HG03442 (cell line): Measurements from ENCODE around the gene CDK13.

ENCODE experiments used
- ATAC-seq: cut with Tn5 transposase; IDR thresholded peaks from one replicate; pipeline ENCODE4 v1.9.1; 2021; ENCODE audit warnings: mild to moderate bottlenecking, moderate library complexity; ENCODE audit not compliant: unreplicated experiment

Gene CDK13

DNA sequence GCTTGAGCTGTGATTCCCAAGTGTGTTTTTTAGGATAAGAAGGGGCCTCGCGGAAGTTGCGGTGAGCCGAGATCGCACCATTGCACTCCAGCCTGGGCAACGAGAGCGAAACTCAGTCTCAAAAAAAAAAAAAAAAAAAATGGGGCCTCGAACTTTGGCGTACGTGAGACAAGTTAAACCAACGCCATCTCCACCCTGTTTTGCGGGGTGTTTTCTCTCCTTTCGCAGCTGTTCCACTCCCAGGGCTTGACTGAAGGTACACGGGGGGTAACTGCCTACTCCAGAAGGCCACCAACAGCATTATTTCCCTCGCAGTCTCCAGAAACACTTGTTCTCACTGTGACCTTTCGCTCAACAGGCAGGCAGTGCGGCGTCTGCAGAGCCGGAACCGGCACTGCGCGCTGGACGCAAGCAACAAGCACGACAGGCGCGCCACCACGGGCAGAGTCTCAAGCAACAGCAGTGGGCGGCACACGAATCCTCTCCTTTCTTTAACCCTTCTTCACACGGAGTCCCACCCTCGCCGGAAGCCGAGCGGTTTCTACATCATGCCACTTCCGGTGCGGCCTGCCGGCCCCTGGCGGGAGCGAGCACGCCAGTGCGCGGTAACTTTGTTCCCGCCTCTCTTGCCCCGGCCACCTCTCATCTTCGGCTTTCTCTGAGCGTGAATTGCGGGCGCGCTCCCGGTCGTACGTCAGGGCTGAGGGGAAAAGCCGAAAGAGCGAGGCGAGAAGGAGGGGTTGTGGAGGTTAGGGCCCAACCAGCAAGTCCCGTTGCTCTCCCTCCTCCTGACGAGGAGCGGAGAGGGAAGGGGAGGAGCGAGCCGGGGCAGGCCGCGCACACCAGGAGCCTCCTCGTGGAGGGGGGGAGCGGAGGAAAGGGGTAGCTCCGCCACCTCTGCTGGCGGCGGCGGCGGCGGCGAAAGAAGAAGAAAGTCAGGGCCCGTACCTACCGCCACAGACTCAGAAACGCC, 814 bp upstream of the CDK13 start:
- ATAC-seq = peak; percentile 69

DNA sequence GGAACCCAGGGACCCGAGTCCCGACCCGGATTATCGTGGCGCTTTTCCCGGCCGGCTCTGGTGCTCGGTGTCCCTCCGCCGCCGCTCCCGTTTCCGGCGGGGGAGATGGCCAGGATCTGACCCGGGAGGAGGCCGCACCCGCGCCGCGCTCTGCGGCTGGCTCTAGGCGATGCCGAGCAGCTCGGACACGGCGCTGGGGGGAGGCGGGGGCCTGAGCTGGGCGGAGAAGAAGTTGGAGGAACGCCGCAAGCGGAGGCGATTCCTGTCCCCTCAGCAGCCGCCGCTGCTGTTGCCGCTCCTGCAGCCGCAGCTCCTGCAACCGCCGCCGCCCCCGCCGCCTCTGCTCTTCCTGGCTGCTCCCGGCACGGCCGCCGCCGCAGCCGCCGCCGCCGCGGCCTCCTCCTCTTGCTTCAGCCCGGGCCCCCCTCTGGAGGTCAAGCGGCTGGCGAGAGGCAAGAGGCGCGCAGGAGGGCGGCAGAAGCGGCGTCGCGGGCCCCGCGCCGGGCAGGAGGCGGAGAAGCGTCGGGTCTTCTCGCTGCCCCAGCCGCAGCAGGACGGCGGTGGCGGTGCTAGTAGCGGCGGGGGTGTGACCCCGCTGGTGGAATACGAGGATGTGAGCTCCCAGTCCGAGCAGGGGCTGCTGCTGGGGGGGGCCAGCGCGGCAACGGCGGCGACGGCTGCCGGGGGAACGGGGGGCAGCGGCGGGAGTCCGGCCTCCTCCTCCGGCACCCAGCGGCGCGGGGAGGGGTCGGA, 593 bp downstream of the CDK13 start:
- ATAC-seq = no peak

DNA sequence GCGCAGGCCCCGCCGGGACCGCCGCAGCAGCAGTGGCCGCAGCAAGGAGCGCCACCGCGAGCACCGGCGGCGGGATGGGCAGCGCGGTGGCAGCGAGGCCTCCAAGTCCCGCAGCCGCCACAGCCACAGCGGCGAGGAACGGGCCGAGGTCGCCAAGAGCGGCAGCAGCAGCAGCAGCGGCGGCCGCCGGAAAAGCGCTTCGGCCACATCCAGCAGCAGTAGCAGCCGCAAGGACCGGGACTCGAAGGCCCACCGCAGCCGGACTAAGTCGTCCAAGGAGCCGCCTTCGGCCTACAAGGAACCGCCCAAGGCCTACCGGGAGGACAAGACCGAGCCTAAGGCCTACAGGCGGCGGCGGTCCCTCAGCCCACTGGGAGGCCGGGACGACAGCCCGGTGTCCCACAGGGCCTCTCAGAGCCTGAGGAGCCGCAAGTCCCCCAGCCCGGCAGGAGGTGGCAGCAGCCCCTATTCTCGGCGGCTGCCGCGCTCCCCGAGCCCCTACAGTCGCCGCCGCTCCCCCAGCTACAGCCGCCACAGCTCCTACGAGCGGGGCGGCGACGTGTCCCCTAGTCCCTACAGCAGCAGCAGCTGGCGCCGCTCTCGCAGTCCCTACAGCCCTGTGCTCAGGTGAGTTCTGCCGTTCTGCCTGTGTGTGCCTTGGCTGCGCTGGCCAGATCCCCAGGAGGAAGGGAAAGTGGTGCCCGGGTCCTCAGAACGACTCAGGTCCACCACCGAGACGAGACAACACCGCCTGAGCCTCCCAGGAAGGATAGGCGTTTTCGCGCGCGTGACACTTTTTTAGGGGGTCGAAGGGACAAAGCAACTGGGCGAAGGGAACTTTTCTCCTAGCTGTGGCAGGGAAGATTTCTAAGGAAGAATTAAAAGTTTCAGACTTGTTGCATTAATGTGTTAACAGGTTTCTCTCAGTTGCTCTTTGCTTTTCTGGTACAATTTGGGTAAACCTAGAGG, 1.5 kb downstream of the CDK13 start:
- peak; percentile 18 for ATAC-seq

DNA sequence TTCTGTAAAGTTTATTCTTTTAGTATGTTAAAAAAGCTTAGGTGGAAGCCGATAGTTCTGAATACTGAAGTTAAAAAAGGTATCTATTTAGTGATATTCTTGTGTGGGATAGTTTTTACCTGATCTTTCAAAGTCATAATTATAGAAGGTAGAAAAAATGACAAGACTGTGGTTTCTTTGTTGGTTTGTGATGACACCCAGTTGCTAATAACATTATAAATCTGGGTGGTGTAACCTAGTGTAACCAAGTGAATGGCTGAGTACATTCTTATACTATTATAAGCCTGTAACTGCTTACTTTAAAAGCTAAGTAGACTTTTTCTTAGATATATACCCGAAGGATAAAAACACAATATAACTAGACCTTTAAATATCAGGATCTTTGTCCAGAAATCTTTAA, 2.3 kb downstream of the CDK13 start:
- no peak for ATAC-seq

DNA sequence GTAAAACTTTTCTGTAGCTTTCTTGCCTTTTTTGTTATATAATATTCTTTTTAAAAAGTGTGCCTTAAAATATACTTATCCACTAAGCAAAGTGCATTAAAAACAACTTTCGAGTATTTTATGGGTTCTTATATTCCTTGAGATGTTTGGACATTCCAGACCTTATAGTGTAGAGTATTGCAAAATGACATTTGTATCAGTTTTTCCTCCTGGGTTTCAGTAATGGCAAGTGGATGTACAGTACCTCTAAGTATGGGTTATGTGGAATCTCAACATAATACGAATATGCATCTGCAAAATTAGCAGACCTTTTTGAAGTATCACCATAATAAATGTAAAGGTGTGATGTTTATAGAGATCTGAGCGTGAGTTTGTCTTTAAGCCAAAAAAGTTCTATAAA, 2.7 kb downstream of the CDK13 start:
- no peak for ATAC-seq

DNA sequence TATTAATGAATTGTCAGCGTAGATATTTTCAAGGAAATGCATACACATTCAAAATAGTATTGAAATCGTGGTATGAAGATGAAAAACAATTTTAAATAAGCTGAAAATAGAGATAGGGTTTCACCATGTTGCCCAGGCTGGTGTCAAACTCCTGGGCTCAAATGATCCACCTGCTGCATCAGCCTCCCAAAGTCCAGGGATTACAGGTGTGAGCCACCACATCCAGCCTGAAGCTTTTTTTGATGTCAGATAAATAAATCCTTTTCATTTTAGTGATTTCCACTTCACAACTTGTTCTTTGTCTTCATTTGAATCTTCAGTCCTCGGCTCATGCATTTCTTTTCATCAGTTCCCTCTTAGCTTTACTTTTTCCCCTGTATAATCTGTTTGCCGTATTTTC, 4.6 kb downstream of the CDK13 start:
- no peak for ATAC-seq

DNA sequence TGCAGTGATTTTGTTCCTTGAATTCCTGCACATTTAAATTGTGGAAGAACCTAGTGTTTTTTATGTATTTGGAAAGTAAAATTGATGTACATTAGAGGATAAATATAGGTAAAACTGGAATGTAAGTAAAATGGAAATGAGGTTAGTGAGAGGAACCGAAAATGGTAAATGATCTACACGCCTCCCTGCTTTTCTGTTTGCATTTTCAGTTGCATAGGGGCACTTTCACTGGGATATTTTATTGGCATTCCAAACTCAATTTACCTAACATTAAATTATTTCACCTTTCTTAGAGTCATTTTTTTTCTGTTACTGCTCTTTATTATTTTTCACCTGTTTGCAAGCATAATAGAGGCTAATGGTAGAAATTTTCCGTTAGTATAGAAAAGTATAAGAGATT, 8.0 kb downstream of the CDK13 start:
- no peak for ATAC-seq

DNA sequence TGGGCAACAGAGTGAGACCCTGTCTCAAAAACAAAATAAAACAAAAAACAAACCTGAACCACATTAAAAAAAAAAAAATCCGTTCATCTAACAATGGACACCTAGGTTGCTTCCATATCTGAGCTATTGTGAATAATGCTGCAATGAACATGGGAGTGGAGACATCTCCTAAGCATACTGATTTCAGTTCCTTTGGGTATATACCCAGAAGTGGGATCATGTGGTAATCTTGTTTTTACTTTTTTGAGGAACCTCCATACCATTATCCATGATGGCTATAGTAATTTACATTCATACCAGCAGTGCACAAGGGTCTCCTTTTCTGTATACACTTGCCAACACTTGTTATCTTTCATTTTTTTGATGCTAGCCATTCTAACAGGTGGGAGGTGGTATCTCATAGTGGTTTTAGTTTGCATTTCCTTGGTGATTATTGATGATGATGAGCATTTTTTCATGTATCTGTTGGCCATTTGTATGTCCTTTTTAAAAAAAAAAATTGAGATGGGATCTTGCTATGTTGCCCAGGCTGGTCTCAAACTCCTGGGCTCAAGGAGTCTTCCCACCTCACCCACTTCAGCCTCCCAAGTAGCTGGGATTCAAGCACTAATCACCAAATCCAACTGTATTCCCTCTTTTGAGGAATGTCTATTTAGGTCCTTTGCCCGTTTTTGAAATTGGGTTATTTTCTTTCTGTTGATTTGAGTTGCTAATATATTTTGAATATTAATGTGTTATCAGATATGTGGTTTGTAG, 17.5 kb downstream of the CDK13 start:
- ATAC-seq = no peak

DNA sequence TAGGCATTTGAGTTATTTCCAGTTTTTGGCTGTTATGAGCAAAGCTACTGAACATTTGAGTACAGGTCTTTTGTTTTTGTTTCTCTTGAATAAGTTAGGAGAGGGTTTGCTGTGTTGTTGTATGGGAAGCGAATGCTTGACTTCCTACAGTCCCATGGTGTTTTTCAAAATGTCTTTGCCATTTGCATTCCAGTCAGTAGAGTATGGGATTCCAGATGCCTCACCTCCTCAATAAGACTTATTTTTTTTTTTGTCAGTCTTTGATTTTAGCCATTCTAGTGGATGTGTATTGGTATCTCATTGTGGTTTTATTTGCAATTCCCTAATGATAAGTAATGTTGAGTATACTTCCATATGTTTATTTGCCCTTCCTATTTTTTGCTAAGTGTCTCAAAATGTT, 19.4 kb downstream of the CDK13 start:
- ATAC-seq = no peak

DNA sequence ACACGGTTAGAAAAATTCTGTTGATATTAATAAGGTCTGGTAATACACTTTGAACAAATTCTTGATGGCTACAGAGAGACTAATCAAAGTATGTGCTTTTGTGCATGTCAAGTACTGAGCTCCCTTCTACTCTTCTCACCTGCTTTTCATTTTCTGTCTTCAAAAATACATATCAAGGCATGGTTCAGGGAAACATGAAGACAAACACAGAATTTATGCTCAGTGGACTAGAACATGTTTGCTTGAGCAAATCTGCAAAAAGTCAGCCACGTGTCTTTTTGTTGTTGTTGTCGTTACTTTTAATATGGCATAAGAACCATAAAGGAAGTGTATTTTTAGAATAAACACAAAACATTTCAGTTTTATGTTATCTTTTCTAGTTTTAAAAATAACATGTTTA, 21.9 kb downstream of the CDK13 start:
- ATAC-seq = no peak

DNA sequence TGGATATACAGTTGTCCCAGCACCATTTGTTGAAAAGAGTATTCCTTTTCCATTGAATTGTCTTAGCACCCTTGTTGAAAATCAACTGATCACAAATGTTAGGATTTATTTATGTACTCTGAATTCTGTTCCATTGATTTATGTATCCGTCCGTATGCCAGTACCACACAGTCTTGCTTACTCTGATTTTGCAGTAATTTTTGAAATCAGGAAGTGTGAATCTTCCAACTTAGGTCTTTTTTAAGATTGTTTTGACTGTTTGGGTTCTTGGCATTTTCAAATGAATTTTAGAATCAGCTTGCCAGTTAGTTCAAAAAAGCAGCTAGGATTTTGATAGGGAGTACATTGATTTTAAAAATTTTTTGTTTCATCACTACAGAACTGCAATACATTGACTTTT, 23.7 kb downstream of the CDK13 start:
- ATAC-seq = no peak

DNA sequence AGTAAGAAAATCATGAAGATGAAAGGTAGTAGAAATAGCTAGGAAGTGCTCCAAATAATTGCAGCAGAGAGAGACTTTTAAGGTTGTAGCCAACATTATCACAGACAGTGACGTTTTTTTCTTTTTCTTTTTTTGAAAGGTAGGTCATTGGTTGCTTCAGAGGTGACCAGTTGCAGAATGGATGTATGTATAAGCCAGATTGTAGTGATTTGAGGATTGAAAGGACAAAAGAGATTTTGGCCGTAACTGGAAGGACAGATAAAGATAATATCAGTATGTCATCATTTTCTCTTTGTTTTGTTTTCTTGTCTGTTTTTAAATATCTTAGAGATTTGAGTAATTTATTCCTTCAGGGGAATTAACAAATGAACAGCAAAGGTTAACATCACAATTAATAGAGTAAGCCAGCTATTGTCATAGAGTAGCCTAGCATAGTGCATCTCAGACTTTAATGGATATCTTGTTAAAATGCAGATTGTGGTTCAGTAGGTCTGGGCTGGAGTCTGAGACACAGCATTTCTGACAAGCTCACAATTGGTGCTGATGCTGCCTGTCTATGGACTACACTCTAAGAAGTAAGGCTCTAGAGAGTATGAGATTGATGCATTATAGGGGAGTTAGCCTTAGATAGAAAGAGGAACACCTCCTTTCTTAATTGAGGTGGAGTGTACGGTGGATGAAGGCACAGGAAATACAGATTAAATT, 28.3 kb downstream of the CDK13 start:
- ATAC-seq = no peak

DNA sequence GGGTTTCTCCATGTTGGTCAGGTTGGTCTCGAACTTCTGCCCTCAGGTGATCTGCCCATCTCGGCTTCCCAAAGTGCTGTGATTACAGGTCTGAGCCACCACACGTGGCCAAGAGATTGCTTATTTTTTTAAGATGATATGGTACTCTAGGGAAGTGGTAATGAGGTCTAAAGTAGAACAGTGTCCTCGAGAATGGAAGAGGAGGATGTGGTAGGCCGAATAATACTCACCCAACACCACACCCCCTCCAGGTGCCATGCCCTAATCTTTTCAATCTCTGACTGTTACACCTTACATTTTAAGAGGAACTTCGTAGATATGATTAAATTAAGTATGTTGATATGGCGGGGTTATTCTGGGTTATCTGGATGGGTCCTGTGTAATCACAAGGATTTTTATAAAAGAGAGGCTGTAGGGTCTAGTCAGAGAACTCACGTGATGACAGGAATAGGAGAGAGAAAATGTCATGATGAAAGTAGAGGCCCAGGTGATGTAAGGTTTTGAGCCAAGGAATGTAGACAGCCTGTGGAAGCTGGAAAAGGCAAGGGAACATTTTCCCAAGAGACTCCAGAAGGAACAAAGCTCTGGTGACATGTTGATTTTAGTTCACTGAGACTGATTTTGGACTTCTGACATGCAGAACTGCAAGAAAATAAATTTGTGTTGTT, 29.5 kb downstream of the CDK13 start:
- ATAC-seq = no peak

DNA sequence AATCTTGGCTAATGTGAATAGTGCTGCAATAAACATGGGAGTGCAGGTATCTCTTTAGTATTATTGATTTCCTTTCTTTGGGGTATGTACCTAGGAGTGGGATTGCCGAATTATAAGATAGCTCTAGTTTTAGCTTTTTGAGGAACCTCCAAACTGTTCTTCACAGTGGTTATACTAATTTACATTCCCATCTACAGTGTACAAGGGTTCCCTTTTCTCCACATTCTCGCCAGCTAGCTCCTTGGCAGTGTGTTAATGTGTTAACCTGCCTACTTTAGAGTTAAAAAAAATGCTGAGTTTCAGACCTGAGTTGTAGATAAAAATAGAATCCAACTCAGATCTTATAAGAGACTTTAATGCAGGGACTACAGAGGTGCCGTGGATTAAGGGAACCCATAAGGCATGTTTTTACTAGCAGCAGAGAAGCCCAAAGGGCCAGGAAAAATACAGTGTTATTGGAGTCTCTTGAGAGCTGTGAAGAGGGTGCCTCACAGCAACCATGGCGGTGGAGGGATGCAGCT, 35.4 kb downstream of the CDK13 start:
- ATAC-seq = no peak

DNA sequence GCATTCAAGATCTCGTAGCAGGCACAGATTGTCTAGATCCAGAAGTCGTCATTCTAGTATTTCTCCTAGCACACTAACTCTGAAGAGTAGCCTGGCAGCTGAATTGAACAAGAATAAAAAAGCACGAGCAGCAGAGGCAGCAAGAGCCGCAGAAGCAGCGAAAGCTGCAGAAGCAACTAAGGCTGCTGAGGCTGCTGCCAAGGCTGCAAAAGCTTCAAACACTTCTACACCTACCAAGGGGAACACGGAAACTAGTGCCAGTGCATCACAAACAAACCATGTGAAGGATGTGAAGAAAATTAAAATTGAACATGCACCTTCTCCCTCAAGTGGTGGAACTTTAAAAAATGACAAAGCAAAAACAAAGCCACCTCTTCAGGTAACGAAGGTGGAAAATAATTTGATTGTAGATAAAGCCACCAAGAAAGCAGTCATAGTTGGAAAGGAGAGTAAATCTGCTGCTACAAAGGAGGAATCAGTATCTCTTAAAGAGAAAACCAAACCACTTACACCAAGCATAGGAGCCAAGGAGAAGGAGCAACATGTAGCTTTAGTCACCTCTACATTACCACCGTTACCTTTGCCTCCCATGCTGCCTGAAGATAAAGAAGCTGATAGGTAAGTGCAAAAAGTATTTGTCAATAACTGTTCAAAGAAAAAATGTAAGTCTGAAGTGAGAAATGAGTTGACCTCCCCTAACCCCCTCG, 37.7 kb downstream of the CDK13 start:
- ATAC-seq = no peak

DNA sequence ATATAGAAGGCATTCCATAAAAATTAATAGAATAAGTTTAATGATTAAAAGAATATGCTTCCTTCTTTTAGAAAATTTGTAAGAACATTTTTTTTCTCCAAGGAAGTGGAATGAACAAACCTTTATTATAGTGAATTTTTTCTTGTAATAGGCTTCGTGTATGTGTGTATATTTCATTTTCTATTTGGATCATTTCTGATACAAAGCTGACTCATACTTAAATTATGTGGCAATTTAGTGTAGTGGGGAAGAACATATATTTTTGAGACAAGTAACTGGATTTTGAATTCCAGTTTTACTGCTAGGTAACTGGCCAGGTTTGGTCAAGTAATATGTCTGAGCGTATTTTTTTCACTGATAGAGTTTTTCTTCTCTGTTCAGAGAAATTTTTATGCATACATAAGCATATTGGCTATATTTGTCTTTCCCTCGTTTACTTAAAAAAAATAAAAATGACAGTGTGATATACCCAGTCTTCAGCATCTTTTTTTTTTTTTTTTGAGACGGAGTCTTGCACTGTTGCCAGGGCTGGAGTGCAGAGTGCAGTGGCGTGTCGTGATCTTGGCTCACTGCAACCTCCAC, 50.8 kb downstream of the CDK13 start:
- no peak for ATAC-seq

DNA sequence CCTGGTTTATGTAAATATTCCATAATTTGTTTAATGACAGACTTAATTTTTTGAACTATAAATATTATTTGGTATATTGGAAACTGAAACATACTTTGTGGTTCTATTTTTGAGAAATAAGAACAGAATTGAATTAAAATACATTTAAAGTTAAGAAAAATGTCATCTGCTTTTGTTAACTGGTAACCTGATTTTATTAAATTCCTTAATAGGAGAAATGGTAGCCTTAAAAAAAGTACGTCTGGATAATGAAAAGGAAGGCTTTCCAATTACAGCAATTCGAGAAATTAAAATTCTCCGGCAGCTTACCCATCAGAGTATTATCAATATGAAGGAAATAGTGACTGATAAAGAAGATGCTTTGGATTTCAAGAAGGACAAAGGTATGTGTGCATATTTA, 51.6 kb downstream of the CDK13 start:
- no peak for ATAC-seq

DNA sequence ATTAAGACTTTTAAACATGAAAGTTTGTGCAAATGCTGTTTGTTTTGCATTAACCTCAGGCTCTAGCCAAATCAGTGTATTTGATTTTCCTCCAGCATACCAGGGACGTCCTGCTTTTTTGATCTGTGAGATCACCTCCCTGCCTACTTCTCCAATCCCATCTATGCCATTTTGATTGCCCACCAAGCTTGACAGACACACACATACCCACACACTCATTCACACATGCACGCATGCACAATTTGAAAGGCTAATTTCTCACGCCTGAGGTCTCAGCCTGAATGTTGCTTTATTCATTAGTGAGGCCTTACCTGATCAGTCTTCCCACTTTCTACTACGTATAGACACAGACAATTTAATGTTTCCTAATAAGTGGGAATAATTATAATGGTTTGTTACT, 53.5 kb downstream of the CDK13 start:
- no peak for ATAC-seq
